ENCODE data around the gene PTPN11. TPM values are rescaled to one million over a fixed set of nuclear protein-coding genes. Genes with fewer than 3 reads are reported as not detected.

Gene PTPN11
- total RNA-seq, 1 experiment from 2014 or later, result 121 TPM

DNA sequence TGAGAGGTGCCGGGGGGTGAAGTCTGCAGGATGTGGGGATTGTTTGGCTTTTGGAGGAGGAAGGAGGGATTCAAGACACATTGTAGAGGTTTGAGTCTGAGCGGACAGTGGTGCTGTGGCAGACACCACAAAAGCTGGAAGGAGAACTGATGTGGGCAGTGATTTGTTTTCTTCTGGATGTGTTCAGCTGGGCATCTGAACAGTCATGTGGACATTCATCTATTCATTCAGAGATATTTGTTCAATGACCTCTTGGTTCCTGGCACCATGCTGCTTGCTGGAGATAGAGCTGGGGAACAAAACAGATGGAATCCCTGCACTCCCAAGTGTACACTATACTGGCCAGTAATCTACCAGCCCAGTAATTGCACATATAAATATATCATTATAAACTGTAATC, 64.0 kb downstream of the PTPN11 start:
- no peaks in the 10 kb centered on the region for H3K9me3 ChIP-seq (ENCODE audit: low read length)
- CTCF ChIA-PET, result no interaction called here
- POLR2A ChIA-PET (ENCODE audit: unreplicated experiment), result no interaction called here
- no peak overlapping the region for H2AFZ ChIP-seq (ENCODE audit: low read length)
- H3K79me2 ChIP-seq (ENCODE audit: low read length), result no peaks in the 10 kb centered on the region
- no peak for ATAC-seq
- no peaks in the 10 kb centered on the region for H4K20me1 ChIP-seq (ENCODE audit: low read length)
- no peak overlapping the region for H3K4me3 ChIP-seq (ENCODE audit: low read length)
- H3K36me3 ChIP-seq (ENCODE audit: low read depth, low read length), result peaks cover 65% of the 10 kb centered on the region
- no peak overlapping the region for H3K9ac ChIP-seq (ENCODE audit: low read length)
- intact Hi-C loops (cut with micrococcal nuclease), result no loop called here
- H3K27me3 ChIP-seq (ENCODE audit: low read length), result no peaks in the 10 kb centered on the region
- no peak for TF ChIP-seq EZH2phosphoT487 (IDR thresholded peaks at IDR 0.05; ENCODE audit: borderline replicate concordance, low read length)
- TF ChIP-seq EZH2 (IDR thresholded peaks at IDR 0.05; ENCODE audit: low read length, unreplicated experiment), result no peak
- TF ChIP-seq, protein P1, sequence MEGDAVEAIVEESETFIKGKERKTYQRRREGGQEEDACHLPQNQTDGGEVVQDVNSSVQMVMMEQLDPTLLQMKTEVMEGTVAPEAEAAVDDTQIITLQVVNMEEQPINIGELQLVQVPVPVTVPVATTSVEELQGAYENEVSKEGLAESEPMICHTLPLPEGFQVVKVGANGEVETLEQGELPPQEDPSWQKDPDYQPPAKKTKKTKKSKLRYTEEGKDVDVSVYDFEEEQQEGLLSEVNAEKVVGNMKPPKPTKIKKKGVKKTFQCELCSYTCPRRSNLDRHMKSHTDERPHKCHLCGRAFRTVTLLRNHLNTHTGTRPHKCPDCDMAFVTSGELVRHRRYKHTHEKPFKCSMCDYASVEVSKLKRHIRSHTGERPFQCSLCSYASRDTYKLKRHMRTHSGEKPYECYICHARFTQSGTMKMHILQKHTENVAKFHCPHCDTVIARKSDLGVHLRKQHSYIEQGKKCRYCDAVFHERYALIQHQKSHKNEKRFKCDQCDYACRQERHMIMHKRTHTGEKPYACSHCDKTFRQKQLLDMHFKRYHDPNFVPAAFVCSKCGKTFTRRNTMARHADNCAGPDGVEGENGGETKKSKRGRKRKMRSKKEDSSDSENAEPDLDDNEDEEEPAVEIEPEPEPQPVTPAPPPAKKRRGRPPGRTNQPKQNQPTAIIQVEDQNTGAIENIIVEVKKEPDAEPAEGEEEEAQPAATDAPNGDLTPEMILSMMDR (conservative IDR thresholded peaks at IDR 0.05; ENCODE audit: low read depth, low read length), result no peak
- no peaks in the 10 kb centered on the region for H3K4me1 ChIP-seq (ENCODE audit: insufficient read depth, low read length)
- no peaks in the 10 kb centered on the region for H3F3A ChIP-seq (ENCODE audit: low read length, unreplicated experiment)
- H3K4me2 ChIP-seq (ENCODE audit: low read length), result no peak overlapping the region
- BruUV-seq (replicated peaks), result no TSS peak
- no peaks in the 10 kb centered on the region for H3K9me2 ChIP-seq (replicated peaks; ENCODE audit: low read length)
- H3K27ac ChIP-seq (ENCODE audit: low read length), result no peak overlapping the region
- no peak for DNase-seq

DNA sequence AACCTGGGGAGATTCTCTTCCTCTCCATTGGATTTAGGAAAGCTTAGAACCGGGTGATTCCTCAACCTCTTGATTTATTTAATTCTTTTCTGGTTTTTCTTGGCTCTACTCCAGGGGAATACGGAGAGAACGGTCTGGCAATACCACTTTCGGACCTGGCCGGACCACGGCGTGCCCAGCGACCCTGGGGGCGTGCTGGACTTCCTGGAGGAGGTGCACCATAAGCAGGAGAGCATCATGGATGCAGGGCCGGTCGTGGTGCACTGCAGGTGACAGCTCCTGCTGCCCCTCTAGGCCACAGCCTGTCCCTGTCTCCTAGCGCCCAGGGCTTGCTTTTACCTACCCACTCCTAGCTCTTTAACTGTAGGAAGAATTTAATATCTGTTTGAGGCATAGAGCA, 67.6 kb downstream of the PTPN11 start:
- H3K4me2 ChIP-seq (ENCODE audit: low read length), result no peak overlapping the region
- no peaks in the 10 kb centered on the region for H4K20me1 ChIP-seq (ENCODE audit: low read length)
- no peaks in the 10 kb centered on the region for H3F3A ChIP-seq (ENCODE audit: low read length, unreplicated experiment)
- no peaks in the 10 kb centered on the region for H3K27me3 ChIP-seq (ENCODE audit: low read length)
- ChIA-PET POLR2A (ENCODE audit: unreplicated experiment) (interaction anchor here (0.7 kb wide), 1 partner anchor 232 kb away, joined by 3 read pairs; no protein-coding TSS in a partner anchor), CTCF (no interaction called here)
- H3K4me3 ChIP-seq (ENCODE audit: low read length), result no peak overlapping the region
- H3K9me3 ChIP-seq (ENCODE audit: low read length), result no peaks in the 10 kb centered on the region
- no TSS peak for BruUV-seq (replicated peaks)
- ATAC-seq, result no peak
- H3K9ac ChIP-seq (ENCODE audit: low read length), result no peak overlapping the region
- intact Hi-C loops (cut with micrococcal nuclease), result no loop called here
- TF ChIP-seq, protein P1 (conservative IDR thresholded peaks at IDR 0.05; ENCODE audit: low read depth, low read length), result no peak
- no peak for TF ChIP-seq EZH2 (IDR thresholded peaks at IDR 0.05; ENCODE audit: low read length, unreplicated experiment)
- no peak for TF ChIP-seq EZH2phosphoT487 (IDR thresholded peaks at IDR 0.05; ENCODE audit: borderline replicate concordance, low read length)
- H3K9me2 ChIP-seq (replicated peaks; ENCODE audit: low read length), result no peaks in the 10 kb centered on the region
- no peak for DNase-seq
- no peaks in the 10 kb centered on the region for H3K4me1 ChIP-seq (ENCODE audit: insufficient read depth, low read length)
- no peak overlapping the region for H3K27ac ChIP-seq (ENCODE audit: low read length)
- no peaks in the 10 kb centered on the region for H3K79me2 ChIP-seq (ENCODE audit: low read length)
- H2AFZ ChIP-seq (ENCODE audit: low read length), result no peak overlapping the region
- H3K36me3 ChIP-seq (ENCODE audit: low read depth, low read length), result peaks cover 63% of the 10 kb centered on the region

DNA sequence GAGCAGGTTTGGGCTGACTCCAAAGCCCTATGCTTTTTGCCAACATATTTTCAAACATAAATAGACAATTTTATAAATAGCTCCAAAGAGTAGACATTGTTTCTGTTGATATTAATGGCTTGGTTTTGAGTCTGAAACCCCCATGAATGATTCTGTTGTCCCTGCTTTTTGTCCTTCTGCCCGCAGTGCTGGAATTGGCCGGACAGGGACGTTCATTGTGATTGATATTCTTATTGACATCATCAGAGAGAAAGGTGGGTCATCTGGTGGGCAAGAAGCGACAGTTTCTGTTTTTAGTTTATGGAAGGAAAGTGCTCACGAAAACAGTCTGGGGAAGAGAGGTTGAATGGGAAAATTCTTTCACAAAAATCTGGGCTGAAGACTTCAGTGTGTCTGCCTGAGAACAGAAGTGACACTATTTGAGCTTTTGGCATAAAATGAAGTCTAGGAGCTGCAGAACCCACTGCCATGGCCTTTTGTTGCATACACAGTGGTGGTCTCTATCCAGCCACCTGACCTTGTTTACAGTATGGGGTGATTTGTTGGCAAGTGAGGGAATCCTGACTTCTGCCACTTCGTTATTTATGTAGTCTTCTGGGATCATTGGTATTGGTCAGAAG, 69.6 kb downstream of the PTPN11 start:
- ChIA-PET CTCF (no interaction called here), POLR2A (ENCODE audit: unreplicated experiment) (no interaction called here)
- Histone ChIP-seq H3K79me2 (ENCODE audit: low read length) (no peaks in the 10 kb centered on the region), H3K9me3 (ENCODE audit: low read length) (no peaks in the 10 kb centered on the region), H3F3A (ENCODE audit: low read length, unreplicated experiment) (no peaks in the 10 kb centered on the region), H2AFZ (ENCODE audit: low read length) (no peak overlapping the region), H3K27ac (ENCODE audit: low read length) (no peak overlapping the region), H4K20me1 (ENCODE audit: low read length) (no peaks in the 10 kb centered on the region), H3K4me1 (ENCODE audit: insufficient read depth, low read length) (no peaks in the 10 kb centered on the region), H3K4me2 (ENCODE audit: low read length) (no peak overlapping the region), H3K4me3 (ENCODE audit: low read length) (no peak overlapping the region), H3K36me3 (ENCODE audit: low read depth, low read length) (peaks cover 57% of the 10 kb centered on the region), H3K9ac (ENCODE audit: low read length) (no peak overlapping the region), H3K9me2 (replicated peaks; ENCODE audit: low read length) (no peaks in the 10 kb centered on the region), H3K27me3 (ENCODE audit: low read length) (no peaks in the 10 kb centered on the region)
- intact Hi-C loops (cut with micrococcal nuclease), result no loop called here
- DNase-seq, result no peak
- TF ChIP-seq EZH2phosphoT487 (IDR thresholded peaks at IDR 0.05; ENCODE audit: borderline replicate concordance, low read length) (no peak), EZH2 (IDR thresholded peaks at IDR 0.05; ENCODE audit: low read length, unreplicated experiment) (no peak)
- TF ChIP-seq, protein P1 (conservative IDR thresholded peaks at IDR 0.05; ENCODE audit: low read depth, low read length), result no peak
- no TSS peak for BruUV-seq (replicated peaks)
- ATAC-seq, result no peak

Data from PC-3 (cell line).